AG09309 (cell line): ENCODE measurements around the gene ARHGAP22.

Experiments used
- DNase-seq: peaks from one replicate; pipeline ENCODE4 v3.0.0-alpha.2; 2010; ENCODE audit warnings: low read depth
- H3K4me3 ChIP-seq: 2 replicates; pipeline ENCODE4 v1.5.1; 2011; ENCODE audit warnings: mild to moderate bottlenecking, low read depth, low read length, moderate library complexity; ENCODE audit not compliant: control insufficient read depth
- TF ChIP-seq, protein P1 (sequence below): IDR thresholded peaks from 2 replicates; pipeline ENCODE4 v1.5.1; 2011; ENCODE audit warnings: mild to moderate bottlenecking, low read depth, low read length, inconsistent platforms; ENCODE audit not compliant: insufficient read depth, control insufficient read depth; ENCODE audit errors: missing control alignments

ARHGAP22 gene

DNA sequence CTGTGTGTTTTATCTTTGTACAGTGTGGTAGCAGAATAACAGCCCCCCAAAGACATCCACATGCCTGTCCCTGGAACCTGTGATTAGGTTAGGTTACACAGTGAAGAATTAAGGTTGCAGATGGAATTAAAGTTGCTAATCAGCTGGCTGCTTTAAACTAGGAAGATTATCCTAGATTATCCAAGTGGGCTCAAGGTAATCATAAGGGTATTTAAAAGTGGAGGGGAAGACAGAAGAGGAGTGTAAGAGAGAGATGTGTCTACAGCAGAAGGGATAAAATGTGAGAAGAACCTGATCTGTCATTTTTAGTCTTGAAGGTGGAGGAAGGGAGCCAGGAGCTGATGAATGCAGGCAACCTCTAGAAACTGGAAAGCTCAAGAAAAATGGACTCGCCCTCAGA is 117.6 kb downstream of the ARHGAP22 start:
- DNase-seq, result no peak
- no peak overlapping the region for H3K4me3 ChIP-seq
- TF ChIP-seq, protein P1, sequence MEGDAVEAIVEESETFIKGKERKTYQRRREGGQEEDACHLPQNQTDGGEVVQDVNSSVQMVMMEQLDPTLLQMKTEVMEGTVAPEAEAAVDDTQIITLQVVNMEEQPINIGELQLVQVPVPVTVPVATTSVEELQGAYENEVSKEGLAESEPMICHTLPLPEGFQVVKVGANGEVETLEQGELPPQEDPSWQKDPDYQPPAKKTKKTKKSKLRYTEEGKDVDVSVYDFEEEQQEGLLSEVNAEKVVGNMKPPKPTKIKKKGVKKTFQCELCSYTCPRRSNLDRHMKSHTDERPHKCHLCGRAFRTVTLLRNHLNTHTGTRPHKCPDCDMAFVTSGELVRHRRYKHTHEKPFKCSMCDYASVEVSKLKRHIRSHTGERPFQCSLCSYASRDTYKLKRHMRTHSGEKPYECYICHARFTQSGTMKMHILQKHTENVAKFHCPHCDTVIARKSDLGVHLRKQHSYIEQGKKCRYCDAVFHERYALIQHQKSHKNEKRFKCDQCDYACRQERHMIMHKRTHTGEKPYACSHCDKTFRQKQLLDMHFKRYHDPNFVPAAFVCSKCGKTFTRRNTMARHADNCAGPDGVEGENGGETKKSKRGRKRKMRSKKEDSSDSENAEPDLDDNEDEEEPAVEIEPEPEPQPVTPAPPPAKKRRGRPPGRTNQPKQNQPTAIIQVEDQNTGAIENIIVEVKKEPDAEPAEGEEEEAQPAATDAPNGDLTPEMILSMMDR, result no peak

DNA sequence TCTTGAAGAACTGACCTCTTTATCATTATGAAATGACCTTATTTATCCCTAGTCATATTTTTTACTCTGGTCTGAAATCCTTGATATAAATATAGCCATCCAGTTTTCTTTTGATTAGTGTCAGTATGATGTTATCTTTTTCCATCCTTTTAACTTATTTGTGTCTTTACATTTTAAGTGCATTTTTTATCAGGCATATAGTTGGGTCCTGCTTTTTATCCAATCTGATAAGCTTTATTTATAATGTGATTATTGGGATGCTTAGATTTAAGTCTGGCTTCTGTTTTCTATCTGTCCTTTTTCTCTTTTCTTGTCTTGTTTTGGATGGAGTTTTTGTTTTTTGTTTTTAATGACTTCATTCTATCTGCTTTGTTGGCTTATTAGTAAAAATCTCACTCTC is 119.2 kb downstream of the ARHGAP22 start:
- DNase-seq, result no peak
- TF ChIP-seq, protein P1, result no peak
- no peak overlapping the region for H3K4me3 ChIP-seq

DNA sequence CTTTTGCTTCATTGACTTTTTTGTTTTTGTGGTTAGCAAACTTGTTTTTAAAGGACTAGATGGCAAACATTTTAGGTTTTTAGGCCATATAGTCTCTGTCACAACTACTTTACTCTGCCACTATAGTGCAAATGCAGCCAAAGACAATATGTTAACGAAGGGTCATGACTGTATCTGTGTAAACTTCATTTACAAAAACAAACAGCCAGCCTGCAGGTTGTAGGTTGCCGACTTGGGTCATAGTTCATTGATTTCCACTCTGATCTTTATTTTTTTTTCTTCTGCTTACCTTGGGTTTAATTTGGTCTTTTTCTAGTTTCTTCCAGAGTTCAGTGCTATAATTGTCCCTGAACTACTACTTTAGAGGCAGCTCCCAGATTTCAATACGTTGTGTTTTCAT is 120.0 kb downstream of the ARHGAP22 start:
- H3K4me3 ChIP-seq, result no peak overlapping the region
- TF ChIP-seq, protein P1, result no peak
- DNase-seq, result no peak

DNA sequence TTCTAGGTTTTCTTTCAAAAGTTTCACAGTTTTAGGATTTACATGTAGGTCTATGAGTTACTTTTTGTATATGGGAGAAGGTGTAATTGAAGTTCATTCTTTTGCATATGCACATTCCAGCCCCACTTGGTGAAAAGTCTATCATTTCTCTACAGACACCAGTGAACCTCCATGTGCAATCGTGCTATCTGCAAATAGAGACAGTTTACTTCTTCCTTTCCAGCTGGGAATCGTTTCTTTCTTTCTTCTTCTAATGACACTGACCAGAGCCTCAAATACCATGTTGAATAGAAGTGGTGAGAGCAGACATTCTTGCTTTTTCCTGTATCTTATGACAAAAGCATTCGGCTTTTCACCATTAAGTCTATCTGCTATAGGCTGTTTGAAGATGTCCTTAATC is 122.7 kb downstream of the ARHGAP22 start:
- DNase-seq, result no peak
- TF ChIP-seq, protein P1, result no peak
- no peak overlapping the region for H3K4me3 ChIP-seq

DNA sequence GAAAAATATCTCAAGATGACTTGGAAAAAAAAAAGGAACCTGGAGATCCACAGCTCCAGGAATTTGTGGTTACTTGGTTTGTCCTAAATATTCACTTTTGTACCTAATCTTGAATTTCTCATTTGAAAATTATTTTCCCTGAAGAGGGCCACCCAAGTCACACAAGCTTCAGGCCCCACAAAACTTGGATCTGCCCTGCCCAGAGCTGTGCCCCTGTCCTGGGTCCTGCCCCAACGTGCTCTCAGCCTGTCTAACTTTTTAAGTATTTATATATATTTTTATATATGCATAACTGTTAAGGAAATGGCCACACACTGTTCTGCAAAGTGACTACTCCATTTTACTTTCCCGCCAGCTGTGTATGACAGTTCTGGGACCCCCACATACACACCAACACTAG is 123.5 kb downstream of the ARHGAP22 start:
- H3K4me3 ChIP-seq, result no peak overlapping the region
- DNase-seq, result no peak
- TF ChIP-seq, protein P1, result no peak

DNA sequence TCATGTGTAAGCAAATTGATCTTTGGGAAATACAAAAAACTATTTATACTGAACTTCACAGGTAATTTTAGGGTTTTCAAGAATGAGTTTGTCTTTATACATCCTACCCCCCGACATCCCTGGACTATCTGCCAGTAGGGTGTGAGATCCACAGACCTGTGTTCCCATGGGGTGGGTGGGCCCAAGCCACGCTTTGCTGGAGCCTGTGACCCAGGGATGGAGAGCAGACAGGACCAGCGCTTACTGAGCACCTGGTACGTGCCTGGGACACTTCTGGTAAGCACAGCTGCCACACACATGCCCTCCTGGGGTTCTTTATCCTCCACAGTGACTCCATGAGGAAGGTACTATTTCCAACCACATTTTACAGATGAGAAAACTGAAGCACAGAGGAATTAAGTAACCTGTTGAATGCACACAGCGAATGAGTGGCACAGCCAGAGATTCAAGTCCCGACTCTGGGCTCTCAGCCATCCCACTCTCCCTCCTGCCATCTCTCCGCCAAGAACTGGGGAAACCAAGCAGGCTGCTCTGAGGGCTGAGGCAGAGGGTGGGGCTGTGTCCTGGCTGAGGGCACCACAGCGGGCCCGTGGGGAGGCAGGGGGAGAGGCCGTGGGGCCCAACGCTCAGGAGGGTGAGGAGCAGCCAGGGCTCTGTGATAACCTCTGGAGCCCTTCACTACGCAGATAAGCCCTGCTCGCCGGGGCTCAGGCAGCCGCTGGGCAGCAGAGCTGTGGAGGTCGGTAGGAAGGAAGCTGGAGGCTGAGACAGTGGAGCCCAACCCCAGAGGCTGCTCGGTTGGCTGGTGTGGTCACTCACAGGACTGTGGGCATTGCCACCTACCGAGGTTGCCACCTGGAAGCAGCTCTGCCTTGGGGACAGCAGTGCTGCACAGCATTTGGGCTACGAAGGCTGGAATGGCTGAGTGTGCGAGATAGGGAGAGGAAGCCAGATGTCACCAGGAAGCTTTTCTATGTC is 124.2 kb downstream of the ARHGAP22 start:
- TF ChIP-seq, protein P1, result no peak
- no peak overlapping the region for H3K4me3 ChIP-seq
- DNase-seq, result no peak
